HG03060 (cell line): ENCODE data around the gene KIAA1217.
"Not testable (repeated sequence)": the region's sequence is repeated elsewhere in the genome, so short reads cannot be mapped to it uniquely, and the experiment has no call there.

ENCODE experiments used
- ATAC-seq: cut with Tn5 transposase; IDR thresholded peaks from one replicate; pipeline ENCODE4 v1.9.1; 2021; ENCODE audit warnings: low read depth, moderate number of reproducible peaks; ENCODE audit not compliant: unreplicated experiment

The KIAA1217 gene

DNA sequence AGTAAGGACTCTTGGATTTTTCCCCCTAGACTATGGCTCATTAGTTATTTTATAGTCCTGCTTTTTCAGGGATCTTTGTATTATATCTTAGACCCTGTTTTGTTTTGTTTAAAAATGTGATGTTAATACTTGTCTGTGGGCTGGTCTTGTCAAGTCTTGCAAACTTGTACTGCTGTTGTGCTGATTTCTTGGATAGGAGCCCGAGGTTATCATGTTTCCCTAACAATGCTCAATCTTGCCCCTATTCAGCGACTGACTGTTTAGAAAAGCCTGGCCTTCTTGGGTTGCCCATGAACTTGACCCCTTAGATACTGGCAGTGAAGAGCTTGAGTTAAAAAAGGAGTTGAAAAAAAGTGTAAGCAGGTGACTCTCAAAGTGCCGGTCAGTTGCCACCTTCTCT, 115.7 kb downstream of the KIAA1217 start:
- no peak for ATAC-seq

DNA sequence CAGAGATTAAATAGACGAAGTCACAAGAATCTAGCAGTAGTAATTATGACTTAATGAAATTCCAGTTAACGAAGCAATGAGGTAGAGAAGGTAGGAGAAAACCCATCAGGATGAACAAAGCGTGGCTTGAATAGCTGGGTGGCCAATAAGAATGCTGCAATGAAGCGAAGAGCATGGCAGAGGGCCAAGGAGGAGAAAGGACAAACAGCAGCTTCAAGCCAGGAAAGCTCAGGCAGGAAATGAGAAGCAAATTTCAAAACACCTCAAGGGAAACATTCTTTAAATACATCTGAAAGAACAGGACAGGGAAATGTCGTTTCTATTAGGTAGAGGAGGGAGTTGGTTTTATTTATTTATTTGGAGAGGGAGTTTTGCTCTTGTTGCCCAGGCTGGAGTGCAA, 122.5 kb downstream of the KIAA1217 start:
- ATAC-seq = no peak

DNA sequence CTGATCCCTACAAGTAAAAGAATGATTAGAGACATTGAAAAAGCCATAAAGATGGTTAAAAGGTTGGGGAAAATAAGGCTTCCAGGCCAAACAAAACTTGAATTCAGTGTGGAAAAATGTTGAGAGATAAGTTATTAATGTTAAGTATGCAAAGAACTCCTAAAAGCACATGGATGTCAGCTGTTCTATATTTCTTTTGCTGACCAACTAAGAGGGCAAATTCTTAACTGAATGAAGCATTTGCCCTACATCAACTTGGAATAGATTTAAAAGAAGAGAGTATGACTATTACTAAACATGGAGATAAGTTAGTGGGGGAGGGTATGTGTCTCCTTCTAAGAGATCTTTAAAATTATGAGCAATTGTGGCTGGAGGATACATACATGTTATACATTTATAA, 124.8 kb downstream of the KIAA1217 start:
- ATAC-seq = no peak

DNA sequence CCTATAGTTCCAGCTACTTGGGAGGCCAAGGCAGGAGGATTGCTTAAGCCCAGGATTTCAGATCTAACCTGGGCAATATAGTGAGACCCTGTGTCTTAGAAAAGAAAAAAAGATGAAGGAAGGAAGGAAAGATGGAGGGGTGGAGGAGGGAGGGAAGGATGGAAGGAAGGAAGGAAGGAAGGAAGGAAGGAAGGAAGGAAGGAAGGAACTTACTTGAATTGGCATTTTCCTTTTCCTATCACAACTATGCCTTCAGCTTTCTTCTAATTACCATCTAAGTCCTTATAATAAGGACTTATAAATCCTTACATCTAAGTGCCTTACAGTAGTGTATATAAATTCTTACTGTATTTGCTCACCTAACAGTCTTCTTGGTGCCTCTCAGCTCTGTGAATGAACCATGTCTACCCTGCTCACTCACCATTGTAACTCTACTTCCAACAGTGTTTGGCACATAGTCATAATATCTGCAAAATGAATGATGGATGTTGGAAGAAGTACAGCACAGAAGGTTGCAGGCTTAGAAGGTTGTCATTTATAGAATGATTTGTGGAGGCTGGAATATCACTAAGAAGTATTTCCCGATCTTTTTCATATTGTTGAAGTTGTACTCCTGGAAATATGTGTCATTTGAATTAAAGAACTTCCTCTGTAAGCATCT, 125.5 kb downstream of the KIAA1217 start:
- ATAC-seq = no peak

DNA sequence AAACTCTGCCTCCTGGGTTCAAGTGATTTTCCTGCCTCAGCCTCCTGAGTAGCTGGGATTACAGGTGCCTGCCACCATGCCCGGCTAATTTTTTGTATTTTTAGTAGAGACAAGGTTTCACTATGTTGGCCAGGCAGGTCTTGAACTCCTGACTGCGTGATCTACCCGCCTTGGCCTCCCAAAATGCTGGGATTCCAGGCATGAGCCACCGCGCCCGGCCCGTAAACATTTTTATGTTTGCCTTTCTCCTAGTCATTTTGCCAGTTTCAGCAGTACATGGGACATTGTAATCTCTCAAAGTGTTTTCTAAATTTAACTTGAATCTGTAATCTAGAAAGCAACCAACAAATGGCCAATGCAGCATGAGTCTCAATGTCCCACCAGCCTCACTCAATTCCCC, 128.8 kb downstream of the KIAA1217 start:
- not testable (repeated sequence) for ATAC-seq

DNA sequence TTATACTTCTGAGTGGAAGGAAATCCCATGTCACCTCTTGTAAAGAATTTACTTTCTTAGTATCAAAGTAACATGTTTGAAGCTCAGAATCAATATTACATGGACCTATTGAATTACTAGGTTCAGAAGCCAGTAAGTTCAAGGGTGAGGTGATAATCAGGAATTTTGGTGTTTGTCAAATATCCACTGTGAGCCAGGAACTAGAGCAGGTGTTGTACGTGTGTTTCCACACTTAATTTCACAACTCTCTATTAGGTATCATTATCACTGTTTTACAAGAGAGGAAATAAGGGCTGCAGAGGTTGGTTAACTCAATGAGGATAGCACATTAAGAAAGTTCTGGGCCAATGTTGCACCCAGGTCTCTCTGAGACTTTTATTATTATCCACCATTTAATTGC, 130.4 kb downstream of the KIAA1217 start:
- no peak for ATAC-seq

DNA sequence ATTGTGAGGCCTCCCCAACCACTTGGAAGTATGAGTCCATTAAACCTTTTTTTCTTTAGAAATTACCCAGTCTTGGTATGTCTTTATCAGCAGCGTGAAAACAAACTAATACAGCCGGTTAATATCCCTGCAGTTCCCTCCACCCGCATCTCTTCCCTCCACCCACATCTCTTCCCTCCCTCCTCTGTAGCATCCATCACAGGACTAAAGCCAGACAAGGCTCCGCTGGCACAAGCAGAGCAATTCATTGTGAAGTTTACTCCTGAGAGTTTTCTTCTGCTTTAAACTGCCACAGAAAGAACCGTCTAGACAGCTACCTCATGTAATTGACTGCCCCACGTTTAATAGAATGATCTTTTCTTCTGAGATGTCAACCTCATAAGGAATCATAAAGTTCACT, 131.5 kb downstream of the KIAA1217 start:
- ATAC-seq = no peak

DNA sequence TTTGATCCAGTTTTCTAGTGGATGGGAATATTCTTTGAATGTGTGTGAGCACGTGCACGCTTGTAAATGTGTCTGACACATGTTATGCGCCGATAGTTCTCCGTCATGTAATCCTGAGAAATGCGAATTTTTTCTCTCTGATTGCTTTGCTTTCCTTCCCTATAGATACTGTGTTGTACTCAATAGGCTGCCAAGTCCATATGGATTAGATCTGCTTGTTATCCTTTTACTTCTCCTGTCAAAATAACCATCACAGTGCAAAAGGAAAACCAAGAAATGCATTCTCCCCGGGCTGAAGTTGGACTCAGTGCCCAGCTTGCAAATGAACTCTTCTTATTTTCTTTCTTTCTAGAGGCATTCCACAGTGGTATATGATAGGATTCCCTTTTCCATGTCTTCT, 131.9 kb downstream of the KIAA1217 start:
- no peak for ATAC-seq

DNA sequence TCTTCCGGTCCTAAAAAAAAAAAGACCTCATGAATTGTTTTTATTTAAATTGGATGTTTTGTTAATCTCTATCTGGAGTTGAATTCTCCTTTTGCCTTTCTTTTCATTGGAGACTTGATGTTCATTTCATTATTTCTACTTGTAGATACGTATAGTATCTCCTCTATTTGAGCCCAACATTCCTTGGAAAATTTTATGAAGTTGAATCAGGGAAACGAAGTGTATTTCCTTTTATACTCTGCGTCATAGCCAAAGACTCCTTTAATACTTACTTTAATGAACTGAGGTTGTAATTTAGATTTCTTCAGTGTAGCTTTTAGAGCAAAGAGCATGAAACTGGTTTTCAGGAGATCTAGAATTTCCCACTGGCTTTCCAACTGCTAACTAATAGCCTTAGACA, 132.4 kb downstream of the KIAA1217 start:
- ATAC-seq = no peak

DNA sequence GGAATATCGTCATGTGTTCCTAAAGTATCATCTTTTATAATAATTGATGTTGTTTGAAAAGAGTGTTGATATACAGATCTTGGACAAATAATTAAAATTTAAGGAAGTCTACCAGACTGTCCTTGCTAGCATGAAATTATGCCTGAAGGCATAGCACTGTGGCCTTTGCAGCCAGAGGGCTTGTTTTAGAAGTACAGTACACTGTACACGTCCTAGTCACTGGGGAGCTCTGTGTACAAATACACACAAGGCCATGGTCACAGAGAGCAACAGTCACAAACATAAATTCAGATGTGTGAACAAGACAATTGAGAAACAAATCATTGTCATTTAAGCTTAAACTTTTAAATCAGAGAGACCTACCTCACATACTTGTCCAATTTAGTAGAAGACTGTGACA, 133.0 kb downstream of the KIAA1217 start:
- ATAC-seq = no peak

DNA sequence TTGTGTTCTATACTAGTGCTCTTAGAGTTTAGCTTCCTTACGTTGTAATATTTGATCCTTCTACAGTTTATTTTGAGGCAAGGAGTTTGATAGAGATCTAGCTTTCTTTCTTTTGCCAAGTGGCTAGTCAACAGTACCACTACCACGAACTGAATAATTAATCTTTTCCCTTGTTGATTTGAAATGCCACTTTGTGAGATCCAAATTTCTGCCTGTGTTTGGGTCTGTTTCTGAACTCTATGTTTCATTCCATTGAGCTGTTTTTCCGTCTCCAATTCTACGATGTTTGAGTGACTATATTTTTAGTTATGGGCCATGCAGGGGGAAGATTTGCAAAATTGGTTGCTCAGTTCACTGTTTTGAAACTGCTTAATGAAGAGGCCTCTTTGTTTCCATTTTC, 134.7 kb downstream of the KIAA1217 start:
- no peak for ATAC-seq

DNA sequence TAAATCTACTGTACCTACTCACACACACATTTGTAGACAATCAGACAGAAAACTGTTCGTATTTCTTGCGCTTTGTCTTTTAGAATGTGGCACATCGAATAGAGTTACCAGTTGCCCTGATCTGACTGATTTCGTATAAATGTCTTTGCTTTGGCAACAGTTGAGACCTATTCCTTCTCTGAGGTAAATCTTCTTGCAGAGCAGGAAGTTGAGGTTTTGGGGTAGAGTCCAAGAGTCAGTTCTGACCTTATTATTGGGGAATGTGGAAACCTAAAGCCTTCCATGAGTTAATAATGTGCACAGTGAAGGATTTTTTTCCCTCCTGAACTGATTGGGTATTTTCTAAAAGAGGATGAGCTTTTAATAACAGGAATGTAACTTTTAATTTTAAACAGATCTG, 135.3 kb downstream of the KIAA1217 start:
- no peak for ATAC-seq

DNA sequence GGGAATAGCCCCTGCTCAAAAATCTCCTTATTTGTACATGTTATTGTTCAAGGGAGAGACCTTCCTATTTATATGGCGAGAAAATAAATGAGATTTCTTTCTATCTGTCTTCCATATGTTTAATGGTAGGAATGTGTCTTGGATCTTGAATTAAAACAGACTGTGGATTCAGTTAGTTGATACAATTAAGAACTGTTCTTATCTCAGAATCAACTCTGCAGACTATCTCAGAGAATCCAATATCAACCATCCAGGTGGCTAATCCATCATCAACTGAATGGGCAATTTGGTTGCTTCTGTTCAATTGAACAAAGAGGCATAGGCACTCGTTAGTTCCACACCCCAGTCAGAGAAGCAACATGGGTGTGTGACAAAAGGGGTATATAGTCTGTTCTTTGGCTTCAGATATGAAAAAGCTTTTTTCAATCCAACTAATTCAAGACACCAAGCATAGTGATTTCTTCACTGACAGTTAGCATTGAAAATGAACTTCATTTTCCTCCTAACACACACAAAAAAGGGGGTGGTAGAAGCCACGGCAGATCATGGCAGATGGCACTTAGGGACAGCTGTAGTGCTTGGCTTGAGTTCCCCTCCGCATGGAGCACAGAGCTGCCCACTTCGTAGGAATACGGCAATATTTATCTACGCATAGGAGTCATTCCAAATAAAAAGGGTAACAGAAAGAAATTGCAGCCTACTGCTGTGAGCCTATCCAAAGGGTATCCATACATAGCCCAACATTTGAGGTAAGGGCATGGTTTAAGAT, 135.9 kb downstream of the KIAA1217 start:
- ATAC-seq = no peak

DNA sequence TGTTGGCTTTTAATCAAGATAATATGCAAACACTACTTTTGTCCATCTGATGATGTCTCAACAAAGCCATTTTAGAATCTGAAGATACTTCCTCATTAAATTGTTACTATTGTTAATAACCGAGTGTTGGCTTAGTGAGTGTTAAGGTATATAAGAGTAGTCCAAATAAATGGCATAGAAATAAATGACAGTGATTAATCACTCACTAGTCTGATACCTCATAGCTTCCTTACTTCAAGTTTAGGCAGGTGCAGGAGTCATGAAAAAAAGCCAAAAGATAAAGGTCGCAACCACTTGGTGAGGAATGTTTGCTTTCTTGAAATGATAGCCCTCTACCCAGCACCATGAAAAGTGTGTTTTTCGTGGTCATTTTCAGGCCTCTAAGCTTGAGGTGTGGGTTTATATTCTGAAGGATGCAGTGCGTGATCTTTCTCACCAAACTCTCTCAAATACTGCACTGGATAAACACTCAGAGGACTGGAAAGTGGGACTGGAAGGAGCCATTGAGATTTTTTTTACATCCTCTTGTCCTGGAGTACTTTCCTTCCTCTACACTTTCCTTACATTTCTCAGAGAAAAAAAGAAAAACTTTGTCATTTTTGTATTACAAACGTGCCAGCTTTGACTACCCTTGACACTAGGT, 138.1 kb downstream of the KIAA1217 start:
- ATAC-seq = no peak

DNA sequence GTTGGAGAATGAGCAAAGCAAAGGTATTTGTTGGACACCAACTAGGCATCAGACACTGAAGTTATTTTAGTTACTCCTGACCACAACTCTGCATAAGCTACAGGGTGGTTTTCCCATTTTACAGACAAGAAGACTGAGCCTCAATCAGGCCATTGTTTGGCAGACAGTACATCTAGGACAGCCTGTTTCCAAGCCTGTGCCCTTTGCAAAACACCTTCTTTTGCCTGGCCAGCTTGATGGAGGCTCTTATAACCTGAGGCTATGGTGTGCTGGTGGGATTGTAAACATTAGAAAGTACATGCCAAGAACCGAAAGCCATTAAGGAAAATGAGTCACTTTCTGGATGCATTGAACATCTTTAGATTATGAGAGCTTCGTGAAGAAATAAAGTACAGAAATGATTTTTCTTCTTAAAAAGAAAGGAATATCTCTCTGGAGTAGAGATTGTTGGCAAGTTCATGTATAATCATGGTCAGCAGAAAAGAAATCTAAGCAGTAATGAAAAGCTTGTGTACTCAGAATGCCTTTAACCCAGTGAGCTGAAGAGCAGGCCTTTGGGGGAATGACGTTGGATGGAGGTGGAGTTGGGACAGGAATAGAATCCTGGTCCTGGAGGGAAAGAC, 140.6 kb downstream of the KIAA1217 start:
- no peak for ATAC-seq

DNA sequence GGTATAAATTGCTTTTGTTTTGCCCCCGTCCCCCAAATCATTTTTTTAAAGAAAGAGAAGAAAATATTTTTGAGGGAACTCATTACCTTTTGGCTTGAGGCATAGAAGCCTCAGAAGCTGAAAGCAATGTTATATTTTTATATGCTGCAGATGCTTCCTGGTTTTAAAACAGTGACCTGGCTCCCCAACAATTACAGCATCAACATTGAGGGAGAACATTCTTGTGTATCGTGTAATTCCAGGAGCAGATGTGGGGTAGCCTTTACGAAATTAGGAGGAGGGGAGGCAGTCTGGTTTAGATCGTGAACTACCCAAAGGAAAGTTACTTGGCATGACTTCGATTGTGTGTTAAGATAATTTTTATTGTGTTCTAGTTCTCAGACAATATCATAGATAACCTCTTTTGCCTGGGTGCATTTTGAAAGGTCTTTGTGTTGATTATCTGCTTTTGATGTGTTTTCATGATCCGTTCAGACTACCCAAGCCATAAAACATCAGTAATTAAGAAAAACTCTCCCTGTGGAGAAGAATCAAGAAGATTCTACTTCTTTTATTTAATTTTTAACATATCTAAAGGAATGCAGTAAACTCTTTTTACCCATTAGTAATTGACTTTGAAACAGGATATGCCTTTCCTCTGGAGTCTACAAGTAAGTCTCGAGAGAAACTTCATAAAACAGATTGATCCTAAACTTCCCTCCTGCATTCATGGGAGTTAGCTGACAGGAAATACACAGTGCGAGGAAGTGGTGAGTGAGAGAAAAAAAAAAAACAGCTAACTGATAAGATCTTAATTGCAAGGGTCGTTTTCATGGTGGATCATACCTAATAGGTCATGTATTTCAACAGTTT, 141.4 kb downstream of the KIAA1217 start:
- ATAC-seq = no peak

DNA sequence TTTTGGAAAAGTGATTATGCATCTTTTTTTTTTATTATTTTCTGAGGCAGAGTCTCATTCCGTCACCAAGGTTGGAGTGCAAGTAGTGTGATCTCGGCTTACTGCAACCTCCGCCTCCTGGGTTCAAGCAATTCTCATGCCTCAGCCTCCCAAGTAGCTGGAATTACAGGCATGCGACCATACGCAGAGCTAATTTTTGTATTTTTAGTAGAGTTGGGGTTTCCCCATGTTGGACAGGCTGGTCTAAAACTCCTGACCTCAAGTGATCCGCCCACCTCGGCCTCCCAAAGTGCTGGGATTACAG, 141.9 kb downstream of the KIAA1217 start:
- ATAC-seq = not testable (repeated sequence)

DNA sequence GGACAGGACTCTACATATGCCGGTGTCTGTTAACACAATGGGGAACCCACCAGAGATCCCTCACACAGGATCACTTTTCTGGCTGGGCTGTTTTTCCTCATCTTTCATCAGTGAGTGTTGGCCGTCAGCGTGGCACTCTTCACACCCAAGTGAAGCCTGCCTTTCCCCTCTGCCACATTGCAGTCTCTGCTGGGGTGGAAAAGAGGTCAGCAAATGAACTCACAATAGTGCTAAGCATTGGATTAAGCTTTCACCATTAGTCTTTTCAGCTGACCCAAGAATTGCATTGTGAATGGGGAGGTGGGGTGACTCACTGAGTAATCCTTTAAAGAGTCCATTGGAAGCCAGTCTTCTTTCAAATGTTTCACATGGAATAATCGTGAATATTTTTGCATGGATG, 143.0 kb downstream of the KIAA1217 start:
- ATAC-seq = no peak

DNA sequence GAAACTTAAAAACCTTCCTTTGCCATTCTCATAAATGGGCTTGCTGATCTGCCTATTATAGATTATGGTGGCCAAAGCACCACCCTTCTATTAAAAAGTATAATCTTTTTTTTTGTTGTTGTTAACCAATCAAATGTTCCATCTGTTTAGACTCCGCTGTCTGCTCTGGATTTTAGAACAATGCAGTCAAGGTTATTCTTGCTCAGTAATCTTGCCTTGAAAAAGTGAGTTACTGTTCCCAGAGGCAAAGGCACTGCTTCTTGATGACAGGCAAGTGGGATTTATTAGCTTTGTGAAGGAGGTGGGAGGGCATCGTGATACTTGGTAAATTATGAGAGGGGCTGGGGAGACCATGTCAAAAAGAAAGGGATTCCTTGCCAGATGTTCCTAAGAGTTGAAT, 143.5 kb downstream of the KIAA1217 start:
- no peak for ATAC-seq

DNA sequence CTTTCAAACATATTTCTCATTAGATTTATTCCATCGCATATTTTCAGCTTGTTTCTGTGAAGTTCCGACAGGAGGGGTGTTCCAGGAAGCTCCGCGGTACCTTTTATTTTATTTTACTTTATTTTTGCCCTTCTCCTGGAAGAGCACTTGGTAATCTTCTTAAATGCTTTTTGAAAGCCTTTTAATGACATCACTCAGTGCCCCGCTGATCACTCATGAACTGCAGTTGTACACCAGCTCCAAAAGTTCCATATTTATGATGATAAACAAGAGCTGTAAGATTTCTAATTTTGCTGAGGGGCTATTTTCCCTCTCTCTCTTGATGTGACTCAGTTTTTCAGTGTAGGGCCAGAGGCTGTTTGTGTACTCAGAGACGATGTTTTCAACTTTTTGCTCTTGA, 144.4 kb downstream of the KIAA1217 start:
- no peak for ATAC-seq
